CD14-positive monocyte (primary cell): ENCODE data around the gene C1QC. TPM values are rescaled to one million over a fixed set of nuclear protein-coding genes. Genes with fewer than 3 reads are reported as not detected.

Experiments
- DNase-seq, 3 donors: peaks; one replicate each; pipeline ENCODE4 v3.0.0-alpha.2; 2011 to 2022
- H2AFZ ChIP-seq: 2 replicates; pipeline ENCODE4 v1.6.0; 2012; ENCODE audit warnings: mild to moderate bottlenecking, low read depth, low read length, inconsistent platforms; ENCODE audit not compliant: insufficient read depth, poor library complexity, severe bottlenecking
- H3K27ac ChIP-seq, 2 donors: 1 replicate in 1 of 2; 2 replicates in 1 of 2; pipeline ENCODE4 v1.5.1; 2012 to 2013; ENCODE audit warnings: low read length in 2 of 2, control low read depth in 1 of 2, inconsistent platforms in 1 of 2, low read depth in 1 of 2, mild to moderate bottlenecking in 1 of 2
- H3K27me3 ChIP-seq, 2 donors: one replicate each; pipeline versions ENCODE4 v1.6.0 to v1.6.1; 2011 to 2013; ENCODE audit warnings: low read length in 2 of 2; ENCODE audit not compliant: control insufficient read depth in 2 of 2, insufficient read depth in 2 of 2
- H3K36me3 ChIP-seq, 2 donors: replicated peaks in 1 of 2; 1 replicate in 1 of 2; 2 replicates in 1 of 2; pipeline versions ENCODE4 v1.5.1 to v1.6.1; 2012 to 2013; ENCODE audit warnings: low read length in 2 of 2, control low read depth in 1 of 2, inconsistent platforms in 1 of 2, mild to moderate bottlenecking in 1 of 2; ENCODE audit not compliant: insufficient read depth in 2 of 2, control insufficient read depth in 1 of 2
- H3K4me1 ChIP-seq, 2 donors: 1 replicate in 1 of 2; 2 replicates in 1 of 2; pipeline versions ENCODE4 v1.5.1 to v1.6.1; 2012 to 2013; ENCODE audit warnings: low read length in 2 of 2, control low read depth in 1 of 2, inconsistent platforms in 1 of 2, mild to moderate bottlenecking in 1 of 2, moderate library complexity in 1 of 2; ENCODE audit not compliant: insufficient read depth in 2 of 2, control insufficient read depth in 1 of 2
- H3K4me2 ChIP-seq: replicated peaks from 2 replicates; pipeline ENCODE3; 2012; ENCODE audit warnings: low read length, moderate library complexity, mild to moderate bottlenecking; ENCODE audit not compliant: poor library complexity, severe bottlenecking; ENCODE audit errors: extremely low read depth
- H3K4me3 ChIP-seq, 3 experiments: fragments of 200-600 bp in 1 of 3; sonication (generic) in 1 of 3; replicated peaks in 1 of 3; 1 replicate in 2 of 3; 2 replicates in 1 of 3; pipeline ENCODE4 v1.5.1; 2011 to 2013; ENCODE audit warnings: low read length in 3 of 3, mild to moderate bottlenecking in 3 of 3, control low read depth in 2 of 3, low read depth in 2 of 3, inconsistent platforms in 1 of 3, moderate library complexity in 1 of 3
- H3K79me2 ChIP-seq: 2 replicates; pipeline ENCODE4 v1.6.0; 2012; ENCODE audit warnings: mild to moderate bottlenecking, control low read depth, inconsistent platforms, low read length, moderate library complexity; ENCODE audit not compliant: insufficient read depth
- H3K9ac ChIP-seq: 2 replicates; pipeline ENCODE4 v1.6.0; 2017; ENCODE audit warnings: low read length, mild to moderate bottlenecking; ENCODE audit not compliant: insufficient read depth, poor library complexity, severe bottlenecking
- H3K9me3 ChIP-seq, 2 donors: replicated peaks in 1 of 2; 1 replicate in 1 of 2; 2 replicates in 1 of 2; pipeline versions ENCODE4 v1.5.1 to v1.6.1; 2012 to 2013; ENCODE audit warnings: low read length in 2 of 2, control low read depth in 1 of 2; ENCODE audit not compliant: control insufficient read depth in 1 of 2, insufficient read depth in 1 of 2
- H4K20me1 ChIP-seq: 2 replicates; pipeline ENCODE4 v1.6.0; 2012; ENCODE audit warnings: mild to moderate bottlenecking, low read length, control low read depth, moderate library complexity; ENCODE audit not compliant: insufficient read depth
- H3K27ac Mint-ChIP-seq, 7 donors: one replicate each; pipeline ENCODE4 v1.8.0; 2020; ENCODE audit warnings: mild to moderate bottlenecking in 7 of 7, mixed read lengths in 7 of 7, moderate library complexity in 6 of 7, inconsistent platforms in 2 of 7
- H3K27me3 Mint-ChIP-seq, 3 donors: one replicate each; pipeline ENCODE4 v1.8.0; 2021 to 2022; ENCODE audit warnings: low read depth in 3 of 3, mild to moderate bottlenecking in 3 of 3, mixed read lengths in 3 of 3, moderate library complexity in 3 of 3, inconsistent platforms in 1 of 3
- H3K36me3 Mint-ChIP-seq, 2 donors: one replicate each; pipeline ENCODE4 v1.8.0; 2020; ENCODE audit warnings: mixed read lengths in 2 of 2, inconsistent platforms in 1 of 2, mild to moderate bottlenecking in 1 of 2
- H3K4me1 Mint-ChIP-seq: one replicate; pipeline ENCODE4 v1.8.0; 2020; ENCODE audit warnings: mild to moderate bottlenecking, mixed read lengths
- H3K4me3 Mint-ChIP-seq, 2 donors: one replicate each; pipeline ENCODE4 v1.8.0; 2020; ENCODE audit warnings: mild to moderate bottlenecking in 2 of 2, mixed read lengths in 2 of 2, moderate library complexity in 1 of 2
- H3K9me3 Mint-ChIP-seq, 7 donors: one replicate each; pipeline ENCODE4 v1.8.0; 2020 to 2022; ENCODE audit warnings: mixed read lengths in 7 of 7, mild to moderate bottlenecking in 6 of 7, moderate library complexity in 6 of 7, inconsistent platforms in 2 of 7
- CTCF ChIP-seq: fragments of 200-600 bp; IDR thresholded peaks from one replicate; pipeline ENCODE4 v1.8.0; 2022; ENCODE audit warnings: antibody characterized with exemption, mild to moderate bottlenecking
- WGBS: methylation state at CpG from one replicate; pipeline ENCODE4 v1.1.5; 2013; ENCODE audit warnings: missing lambda C conversion rate; ENCODE audit not compliant: insufficient coverage; 5-methylcytosine and 5-hydroxymethylcytosine counted together
- intact Hi-C, 2 donors: fragments of 100-400 bp; cut with micrococcal nuclease; formaldehyde crosslinking; loops; one replicate each; pipeline versions ENCODE4 v1.15.0 to v1.15.1; 2023
- polyA plus RNA-seq, 3 donors: library from polyadenylated mRNA; depleted of rRNA in 1 of 3; unstranded in 2 of 3; stranded (reverse) in 1 of 3; fragments of 300-500 nt in 2 of 3; fragments of >200 nt in 1 of 3; fragmentation: Illumina TruSeq in 2 of 3; gene quantifications; 1 replicate in 2 of 3; 2 replicates in 1 of 3; pipeline ENCODE4 v1.2.3, GENCODE V29; 2012 to 2021

C1QC gene
- polyA plus RNA-seq, 3 donors = 0.74 to 3.6 (median 0.85) TPM

- Mint-ChIP-seq H3K36me3 (no peaks in the 10 kb centered on the region), H3K27me3 (peaks cover 6 to 12% (median 8%) of the 10 kb centered on the region in 3 donors), H3K4me3 (no peak overlapping the region), H3K9me3 (peaks cover 0 to 2% (median 0%) of the 10 kb centered on the region in 7 donors), H3K4me1 (no peaks in the 10 kb centered on the region), H3K27ac (no peak overlapping the region)
- Histone ChIP-seq H3K9me3 (no peaks in the 10 kb centered on the region), H3K9ac (no peak overlapping the region), H3K4me2 (no peak overlapping the region), H3K27ac (no peak overlapping the region), H3K36me3 (no peaks in the 10 kb centered on the region), H3K27me3 (no peaks in the 10 kb centered on the region), H3K79me2 (no peaks in the 10 kb centered on the region), H3K4me1 (no peaks in the 10 kb centered on the region), H4K20me1 (no peaks in the 10 kb centered on the region), H3K4me3 (no peak overlapping the region), H2AFZ (no peak overlapping the region)
- DNase-seq = no peak
- WGBS = 71% methylated on average over 4 of the region's 5 CpGs
- TF ChIP-seq CTCF = no peak
- intact Hi-C loops = no loop called here
These were observed 18.9 kb downstream of the C1QC start for GRCh38 chr1:22662318-22662717.

GRCh38 chr1:22662986-22663408 lies 19.6 kb downstream of the C1QC start:
- 97% methylated on average over 8 of the region's 8 CpGs for WGBS

More at GRCh38 chr1:22662986-22663408, 19.6 kb downstream of the C1QC start:
- no peaks in the 10 kb centered on the region for H3K36me3 Mint-ChIP-seq
- DNase-seq = no peak
- Histone ChIP-seq H4K20me1 (no peaks in the 10 kb centered on the region), H3K4me1 (no peaks in the 10 kb centered on the region), H3K27ac (no peak overlapping the region), H3K36me3 (no peaks in the 10 kb centered on the region), H2AFZ (no peak overlapping the region), H3K4me2 (no peak overlapping the region), H3K9me3 (no peaks in the 10 kb centered on the region), H3K4me3 (no peak overlapping the region), H3K27me3 (no peaks in the 10 kb centered on the region), H3K9ac (no peak overlapping the region), H3K79me2 (no peaks in the 10 kb centered on the region)
- no peak overlapping the region for H3K4me3 Mint-ChIP-seq
- H3K4me1 Mint-ChIP-seq = no peaks in the 10 kb centered on the region
- no peak overlapping the region for H3K27ac Mint-ChIP-seq
- no peak for TF ChIP-seq CTCF
- intact Hi-C loops = no loop called here
- H3K27me3 Mint-ChIP-seq = peaks cover 5 to 12% (median 8%) of the 10 kb centered on the region in 3 donors
- H3K9me3 Mint-ChIP-seq = peaks cover 0 to 2% (median 0%) of the 10 kb centered on the region in 7 donors
